Fibroblast of lung (primary cell): ENCODE data around the gene UBA7. TPM values are rescaled to one million over a fixed set of nuclear protein-coding genes. Genes with fewer than 3 reads are reported as not detected.

Experiments
- DNase-seq, 2 donors: peaks; one replicate each; pipeline versions ENCODE4 v3.0.0 to v3.0.0-alpha.2; 2010; ENCODE audit warnings: low read depth in 2 of 2
- H2AFZ ChIP-seq: 2 replicates; pipeline ENCODE4 v1.5.1; 2012; ENCODE audit warnings: low read length, control low read depth, inconsistent platforms
- H3K27ac ChIP-seq: 2 replicates; pipeline ENCODE4 v1.5.1; 2011; ENCODE audit warnings: low read length, control low read depth; ENCODE audit not compliant: insufficient read depth
- H3K27me3 ChIP-seq: 2 replicates; pipeline ENCODE4 v1.5.1; 2011; ENCODE audit warnings: mild to moderate bottlenecking, low read length; ENCODE audit not compliant: control insufficient read depth, insufficient read depth
- H3K36me3 ChIP-seq: 2 replicates; pipeline ENCODE4 v1.5.1; 2011; ENCODE audit warnings: low read length; ENCODE audit not compliant: control insufficient read depth, insufficient read depth
- H3K4me1 ChIP-seq: 2 replicates; pipeline ENCODE4 v1.5.1; 2011; ENCODE audit warnings: low read length; ENCODE audit not compliant: control insufficient read depth, insufficient read depth; ENCODE audit errors: extremely low read depth
- H3K4me2 ChIP-seq: 2 replicates; pipeline ENCODE4 v1.5.1; 2011; ENCODE audit warnings: low read length, control low read depth; ENCODE audit not compliant: insufficient read depth; ENCODE audit errors: extremely low read depth
- H3K4me3 ChIP-seq, 4 experiments: fragments of 200-600 bp in 1 of 4; sonication (generic) in 1 of 4; replicated peaks in 1 of 4; 2 replicates each; pipeline ENCODE4 v1.5.1; 2011 to 2016; ENCODE audit warnings: low read length in 4 of 4, low read depth in 3 of 4, mild to moderate bottlenecking in 3 of 4, control low read depth in 2 of 4, inconsistent platforms in 1 of 4, mixed read lengths in 1 of 4; ENCODE audit not compliant: insufficient read depth in 1 of 4; ENCODE audit errors: control extremely low read depth in 1 of 4
- H3K79me2 ChIP-seq: 2 replicates; pipeline ENCODE4 v1.5.1; 2012; ENCODE audit warnings: mild to moderate bottlenecking, low read length, inconsistent platforms; ENCODE audit not compliant: control insufficient read depth, insufficient read depth
- H3K9ac ChIP-seq: 2 replicates; pipeline ENCODE4 v1.5.1; 2011; ENCODE audit warnings: mild to moderate bottlenecking, low read length, control low read depth; ENCODE audit not compliant: insufficient read depth
- H3K9me3 ChIP-seq: 2 replicates; pipeline ENCODE4 v1.5.1; 2012; ENCODE audit warnings: low read depth, low read length; ENCODE audit not compliant: control insufficient read depth, insufficient read depth
- H4K20me1 ChIP-seq: 2 replicates; pipeline ENCODE4 v1.5.1; 2011; ENCODE audit warnings: low read length; ENCODE audit not compliant: control insufficient read depth, insufficient read depth; ENCODE audit errors: extremely low read depth
- CTCF ChIP-seq, 2 donors: IDR thresholded peaks in 1 of 2; conservative IDR thresholded peaks in 1 of 2; 1 replicate in 1 of 2; 2 replicates in 1 of 2; pipeline ENCODE4 v1.5.1; 2011 to 2012; ENCODE audit warnings: low read length in 2 of 2, control low read depth in 1 of 2, inconsistent platforms in 1 of 2, low read depth in 1 of 2, mild to moderate bottlenecking in 1 of 2
- EZH2 ChIP-seq: IDR thresholded peaks from 2 replicates; pipeline ENCODE4 v1.5.1; 2012; ENCODE audit warnings: low read length, control low read depth, mild to moderate bottlenecking; ENCODE audit errors: missing control alignments
- polyA plus RNA-seq, 2 donors: library from polyadenylated mRNA; depleted of rRNA in 1 of 2; stranded (reverse) in 1 of 2; unstranded in 1 of 2; fragments of >200 nt; gene quantifications; 2 replicates each; pipeline ENCODE4 v1.2.1, GENCODE V29; 2011 to 2012; ENCODE audit warnings: missing spikeins in 1 of 2
- total RNA-seq: library from RNA; depleted of rRNA; stranded (reverse); fragments of >200 nt; gene quantifications from 2 replicates; pipeline ENCODE4 v1.2.1, GENCODE V29; 2014

The UBA7 gene
- total and polyA plus RNA-seq, 2 donors (not counting 1 experiment from before 2014, with no cell fraction given): 33.7 to 57.1 TPM

GRCh38 chr3:49805897-49806701, 7.7 kb downstream of the UBA7 start:
- H3K27me3 ChIP-seq: no peaks in the 10 kb centered on the region
- no peaks in the 10 kb centered on the region for H3K9me3 ChIP-seq
- peaks cover 6% of the 10 kb centered on the region for H3K36me3 ChIP-seq
- peak overlapping the region in 1 of 4 experiments; percentile 14 for H3K4me3 ChIP-seq
- no peak for TF ChIP-seq EZH2
- no peak for TF ChIP-seq CTCF (conservative IDR thresholded peaks at IDR 0.05 in 1 of 2, IDR thresholded peaks at IDR 0.05 in 1 of 2; ENCODE audit: low read depth in 1 of 2, low read length in 2 of 2)
- H4K20me1 ChIP-seq: no peaks in the 10 kb centered on the region
- no peak overlapping the region for H3K9ac ChIP-seq
- no peak overlapping the region for H3K27ac ChIP-seq
- no peak overlapping the region for H3K4me2 ChIP-seq
- no peak overlapping the region for H2AFZ ChIP-seq
- H3K79me2 ChIP-seq: no peaks in the 10 kb centered on the region
- H3K4me1 ChIP-seq: peaks cover 26% of the 10 kb centered on the region
- DNase-seq: peak in 1 of 2 donors; percentile 46

GRCh38 chr3:49805367-49805782, 8.4 kb downstream of the UBA7 start:
- Histone ChIP-seq H3K36me3 (peaks cover 5% of the 10 kb centered on the region), H3K4me3 (no peak overlapping the region), H3K27ac (peak overlapping the region; percentile 34), H3K4me1 (peaks cover 26% of the 10 kb centered on the region), H3K4me2 (peak overlapping the region; percentile 37), H4K20me1 (no peaks in the 10 kb centered on the region), H3K9ac (no peak overlapping the region), H2AFZ (no peak overlapping the region), H3K9me3 (no peaks in the 10 kb centered on the region), H3K79me2 (no peaks in the 10 kb centered on the region), H3K27me3 (no peaks in the 10 kb centered on the region)
- DNase-seq: peak; percentile 21 to 88
- TF ChIP-seq CTCF (conservative IDR thresholded peaks at IDR 0.05 in 1 of 2, IDR thresholded peaks at IDR 0.05 in 1 of 2; ENCODE audit: low read depth in 1 of 2, low read length in 2 of 2): no peak
- TF ChIP-seq EZH2: no peak

- no peak overlapping the region for H3K9ac ChIP-seq
- H3K4me2 ChIP-seq: peak overlapping the region; percentile 93
- no peaks in the 10 kb centered on the region for H3K27me3 ChIP-seq
- no peak for TF ChIP-seq CTCF (conservative IDR thresholded peaks at IDR 0.05 in 1 of 2, IDR thresholded peaks at IDR 0.05 in 1 of 2; ENCODE audit: low read depth in 1 of 2, low read length in 2 of 2)
- no peak for TF ChIP-seq EZH2
- no peaks in the 10 kb centered on the region for H3K79me2 ChIP-seq
- H3K4me1 ChIP-seq: peaks cover 29% of the 10 kb centered on the region
- H3K4me3 ChIP-seq: peak overlapping the region; percentile 54 to 87 (median 74)
- H2AFZ ChIP-seq: no peak overlapping the region
- no peaks in the 10 kb centered on the region for H3K36me3 ChIP-seq
- H4K20me1 ChIP-seq: no peaks in the 10 kb centered on the region
- no peak for DNase-seq
- H3K27ac ChIP-seq: peak overlapping the region; percentile 34
- no peaks in the 10 kb centered on the region for H3K9me3 ChIP-seq
Observed at GRCh38 chr3:49804141-49805041, 9.4 kb downstream of the UBA7 start.
